Neuronal stem cell (in vitro differentiated cells): Measurements from ENCODE around the gene EWSR1.

ENCODE experiments used
- DNase-seq: peaks from one replicate; pipeline ENCODE4 v3.0.0-alpha.2; 2013; ENCODE audit warnings: low spot score
- H2AFZ ChIP-seq: one replicate; pipeline ENCODE4 v1.6.1; 2013; ENCODE audit warnings: mild to moderate bottlenecking, low read length, inconsistent platforms
- H2AK5ac ChIP-seq: 2 replicates; pipeline ENCODE4 v1.6.1; 2013; ENCODE audit warnings: low read depth, mild to moderate bottlenecking, inconsistent platforms, low read length, moderate library complexity, mixed read lengths
- H2BK120ac ChIP-seq: 2 replicates; pipeline ENCODE4 v1.6.1; 2013; ENCODE audit warnings: low read depth, mild to moderate bottlenecking, inconsistent platforms, low read length, moderate library complexity, mixed read lengths
- H2BK12ac ChIP-seq: one replicate; pipeline ENCODE4 v1.6.1; 2013; ENCODE audit warnings: low read length, inconsistent platforms
- H2BK15ac ChIP-seq: 2 replicates; pipeline ENCODE4 v1.6.1; 2013; ENCODE audit warnings: mild to moderate bottlenecking, low read length, inconsistent platforms, mixed read lengths
- H2BK5ac ChIP-seq: one replicate; pipeline ENCODE4 v1.6.1; 2013; ENCODE audit warnings: inconsistent platforms, mild to moderate bottlenecking, low read length, moderate library complexity
- H3K14ac ChIP-seq: one replicate; pipeline ENCODE4 v1.6.1; 2013; ENCODE audit warnings: low read length, inconsistent platforms
- H3K18ac ChIP-seq: 2 replicates; pipeline ENCODE4 v1.6.1; 2013; ENCODE audit warnings: low read length, inconsistent platforms
- H3K23ac ChIP-seq: 2 replicates; pipeline ENCODE4 v1.6.1; 2013; ENCODE audit warnings: low read depth, mild to moderate bottlenecking, mixed read lengths, low read length, inconsistent platforms; ENCODE audit not compliant: poor library complexity
- H3K27ac ChIP-seq: replicated peaks from 3 replicates; pipeline ENCODE4 v1.5.1; 2013; ENCODE audit warnings: low read length, inconsistent platforms
- H3K27me3 ChIP-seq, 3 experiments: 2 replicates each; pipeline ENCODE4 v1.6.1; 2013; ENCODE audit warnings: low read length in 3 of 3, mild to moderate bottlenecking in 2 of 3, inconsistent platforms in 1 of 3, low read depth in 1 of 3, mixed read lengths in 1 of 3, moderate library complexity in 1 of 3; ENCODE audit not compliant: control insufficient read depth in 3 of 3, insufficient read depth in 3 of 3
- H3K36me3 ChIP-seq, 2 donors: replicated peaks in 1 of 2; 2 replicates each; pipeline ENCODE4 v1.6.1; 2013; ENCODE audit warnings: low read length in 2 of 2; ENCODE audit not compliant: control insufficient read depth in 2 of 2, insufficient read depth in 2 of 2
- H3K4ac ChIP-seq: 2 replicates; pipeline ENCODE4 v1.6.1; 2013; ENCODE audit warnings: inconsistent platforms, mild to moderate bottlenecking, low read length, moderate library complexity
- H3K4me1 ChIP-seq, 2 donors: 1 replicate in 1 of 2; 2 replicates in 1 of 2; pipeline ENCODE4 v1.6.1; 2013; ENCODE audit warnings: low read length in 2 of 2, low read depth in 1 of 2; ENCODE audit not compliant: control insufficient read depth in 2 of 2, insufficient read depth in 1 of 2
- H3K4me2 ChIP-seq: one replicate; pipeline ENCODE4 v1.6.1; 2013; ENCODE audit warnings: mild to moderate bottlenecking, low read length, inconsistent platforms; ENCODE audit not compliant: insufficient read depth, poor library complexity, severe bottlenecking
- H3K4me3 ChIP-seq, 2 donors: 2 replicates each; pipeline ENCODE4 v1.5.1; 2013; ENCODE audit warnings: low read length in 2 of 2, mild to moderate bottlenecking in 2 of 2, inconsistent platforms in 1 of 2, moderate library complexity in 1 of 2
- H3K79me1 ChIP-seq: one replicate; pipeline ENCODE4 v1.6.1; 2013; ENCODE audit warnings: low read depth, mild to moderate bottlenecking, inconsistent platforms, low read length, moderate library complexity
- H3K9ac ChIP-seq: one replicate; pipeline ENCODE4 v1.6.1; 2013; ENCODE audit warnings: mild to moderate bottlenecking, low read depth, low read length, inconsistent platforms; ENCODE audit not compliant: poor library complexity
- H3K9me3 ChIP-seq, 2 donors: replicated peaks in 1 of 2; 2 replicates each; pipeline versions ENCODE3 to v1.6.1; 2013; ENCODE audit warnings: low read length in 2 of 2, mild to moderate bottlenecking in 2 of 2, inconsistent platforms in 1 of 2, low read depth in 1 of 2, mixed read lengths in 1 of 2, moderate library complexity in 1 of 2; ENCODE audit not compliant: control insufficient read depth in 2 of 2, insufficient read depth in 1 of 2
- H4K8ac ChIP-seq: one replicate; pipeline ENCODE4 v1.6.1; 2013; ENCODE audit warnings: low read depth, mild to moderate bottlenecking, inconsistent platforms, low read length, moderate library complexity
- H4K91ac ChIP-seq: one replicate; pipeline ENCODE4 v1.6.1; 2013; ENCODE audit warnings: low read length, low read depth, mild to moderate bottlenecking, inconsistent platforms; ENCODE audit not compliant: poor library complexity
- whole genome bisulfite sequencing, 2 donors: extraction: QIAGEN DNeasy Blood & Tissue Kit; methylation state at CpG; one replicate each; pipeline ENCODE4 v1.1.7; 2013; ENCODE audit warnings: missing lambda C conversion rate in 2 of 2, mixed read lengths in 1 of 2; ENCODE audit not compliant: insufficient read length in 2 of 2, insufficient replicate concordance in 1 of 2; ENCODE audit errors: extremely low coverage in 2 of 2; 5-methylcytosine and 5-hydroxymethylcytosine counted together

EWSR1 gene

DNA sequence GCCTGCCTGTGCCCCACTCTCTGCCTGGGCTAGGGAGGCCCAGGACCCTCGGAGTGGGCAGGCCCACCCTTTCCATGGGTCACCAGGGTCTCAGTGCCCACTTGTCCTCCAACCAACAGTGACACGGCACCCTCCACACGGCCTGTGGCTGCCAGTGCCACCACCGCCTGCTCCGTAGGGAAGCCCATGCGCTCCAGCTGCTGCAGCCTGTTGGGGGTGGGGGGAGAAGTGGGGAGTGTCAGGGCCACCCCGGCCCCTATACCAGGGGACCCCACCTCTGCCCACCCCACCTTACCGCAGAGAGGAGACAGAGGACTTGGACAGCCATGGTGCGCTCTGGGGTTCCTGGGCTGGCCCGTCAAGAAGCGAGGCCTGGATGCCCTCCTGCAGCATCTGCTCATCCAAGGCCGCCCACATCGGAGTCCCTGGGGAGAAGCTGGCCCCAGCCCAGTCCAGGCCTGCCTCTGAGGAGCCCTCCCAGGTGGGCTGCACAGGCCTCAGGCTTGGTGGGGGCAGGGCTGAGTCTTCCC lies 8.0 kb upstream of the EWSR1 start:
- peak overlapping the region; percentile 44 for H3K18ac ChIP-seq
- peak overlapping the region; percentile 41 for H2BK120ac ChIP-seq
- no peak overlapping the region for H2AK5ac ChIP-seq
- no peaks in the 10 kb centered on the region for H3K27me3 ChIP-seq
- H2BK15ac ChIP-seq: no peak overlapping the region
- no peak overlapping the region for H2BK12ac ChIP-seq
- no CpG with 5 or more reads among the region's 13 CpGs for WGBS, 2 donors
- H2AFZ ChIP-seq: no peak overlapping the region
- H3K27ac ChIP-seq: no peak overlapping the region
- H3K23ac ChIP-seq: peak overlapping the region; percentile 80
- no peak overlapping the region for H4K8ac ChIP-seq
- peak overlapping the region in 1 of 2 donors; percentile 14 for H3K4me3 ChIP-seq
- H3K36me3 ChIP-seq: peaks cover 27 to 59% of the 10 kb centered on the region in 2 donors
- H3K9me3 ChIP-seq: no peaks in the 10 kb centered on the region
- peak overlapping the region; percentile 53 for H2BK5ac ChIP-seq
- peak overlapping the region; percentile 30 for H4K91ac ChIP-seq
- H3K14ac ChIP-seq: no peak overlapping the region
- H3K4ac ChIP-seq: no peak overlapping the region
- no peak overlapping the region for H3K4me2 ChIP-seq
- peaks cover 0 to 2% of the 10 kb centered on the region in 2 donors for H3K4me1 ChIP-seq
- peak overlapping the region; percentile 60 for H3K9ac ChIP-seq
- DNase-seq: no peak
- peaks cover 3% of the 10 kb centered on the region for H3K79me1 ChIP-seq

DNA sequence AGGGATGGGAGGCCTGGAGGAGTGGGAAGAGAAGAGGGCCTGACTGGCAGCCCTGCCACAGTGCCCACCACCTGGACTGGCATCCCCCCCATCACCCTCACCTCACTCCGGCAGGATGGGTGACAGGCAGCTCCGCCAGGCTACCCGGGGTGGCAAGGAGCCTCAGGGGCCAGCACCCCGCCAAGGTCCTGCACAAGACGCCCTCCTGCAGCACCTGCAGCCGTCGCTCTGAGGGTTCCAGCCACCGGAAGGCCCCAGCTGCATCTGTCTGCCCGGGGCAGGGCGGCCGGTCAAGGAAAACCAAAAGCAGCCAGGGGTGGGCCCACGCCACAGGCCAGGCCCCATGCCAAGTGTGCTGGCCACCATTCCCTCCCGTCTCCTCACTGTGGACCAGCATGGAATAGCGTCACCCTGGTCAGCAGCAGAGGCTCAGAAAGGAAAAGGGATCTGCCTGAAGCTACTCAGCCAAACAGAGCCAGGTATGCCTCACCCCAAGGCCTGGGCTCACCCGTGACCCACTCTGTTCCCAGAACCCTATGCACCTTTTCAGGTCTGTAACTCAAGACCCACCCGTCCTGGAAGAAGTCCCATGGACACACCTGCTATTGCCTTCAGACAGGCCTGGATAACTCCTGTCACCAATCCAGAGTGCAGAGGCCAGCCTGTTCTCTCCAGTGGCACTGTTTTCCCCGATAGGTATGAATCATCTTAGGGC lies 7.3 kb upstream of the EWSR1 start:
- Histone ChIP-seq H3K18ac (peak overlapping the region; percentile 27), H3K9me3 (no peaks in the 10 kb centered on the region), H3K4me1 (peaks cover 0 to 2% of the 10 kb centered on the region in 2 donors), H3K4ac (no peak overlapping the region), H3K4me3 (no peak overlapping the region), H3K27ac (no peak overlapping the region), H2BK5ac (peak overlapping the region; percentile 53), H2AK5ac (no peak overlapping the region), H3K4me2 (no peak overlapping the region), H3K9ac (peak overlapping the region; percentile 70), H3K36me3 (peaks cover 32 to 63% of the 10 kb centered on the region in 2 donors), H2BK120ac (peak overlapping the region; percentile 41), H3K14ac (no peak overlapping the region), H3K23ac (peak overlapping the region; percentile 95), H3K27me3 (no peaks in the 10 kb centered on the region), H2BK12ac (no peak overlapping the region), H3K79me1 (peaks cover 3% of the 10 kb centered on the region), H4K8ac (no peak overlapping the region), H4K91ac (no peak overlapping the region), H2AFZ (no peak overlapping the region), H2BK15ac (no peak overlapping the region)
- no peak for DNase-seq
- no CpG with 5 or more reads among the region's 17 CpGs for WGBS, 2 donors

DNA sequence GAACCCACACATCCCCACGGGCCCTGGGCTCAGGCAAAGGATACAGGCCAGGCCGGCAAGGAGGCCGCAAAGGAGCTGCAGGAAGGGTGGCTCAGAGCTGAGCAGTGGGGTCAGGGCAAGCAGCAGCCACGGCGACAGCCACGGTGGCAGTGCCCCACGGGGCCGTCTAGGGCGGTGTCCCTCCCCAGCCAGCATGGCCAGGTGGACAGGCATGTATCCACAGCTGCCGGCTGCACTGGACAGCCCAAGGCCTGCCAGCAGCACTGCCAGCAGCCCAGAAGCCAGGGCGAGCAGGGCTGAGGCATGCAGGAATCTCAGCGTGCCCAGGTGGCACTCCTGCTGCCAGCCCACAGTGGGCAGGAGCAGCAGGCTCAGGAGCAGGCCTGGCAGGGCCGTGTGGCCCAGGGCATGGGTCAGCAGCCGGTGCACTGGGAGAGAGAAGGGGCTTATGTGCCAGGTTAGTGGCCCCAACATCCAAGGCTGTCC lies 4.2 kb upstream of the EWSR1 start:
- H2BK15ac ChIP-seq: no peak overlapping the region
- no peak overlapping the region for H2AFZ ChIP-seq
- no peaks in the 10 kb centered on the region for H3K27me3 ChIP-seq
- no peak overlapping the region for H3K4me2 ChIP-seq
- H3K79me1 ChIP-seq: peaks cover 20% of the 10 kb centered on the region
- H4K91ac ChIP-seq: no peak overlapping the region
- no peak overlapping the region for H3K14ac ChIP-seq
- no peak overlapping the region for H2BK120ac ChIP-seq
- no peak for DNase-seq
- no peak overlapping the region for H3K4ac ChIP-seq
- H3K9me3 ChIP-seq: no peaks in the 10 kb centered on the region
- no CpG with 5 or more reads among the region's 14 CpGs for WGBS, 2 donors
- H3K18ac ChIP-seq: peak overlapping the region; percentile 9
- no peak overlapping the region for H2BK12ac ChIP-seq
- peak overlapping the region; percentile 74 for H4K8ac ChIP-seq
- no peak overlapping the region for H2BK5ac ChIP-seq
- H2AK5ac ChIP-seq: no peak overlapping the region
- H3K23ac ChIP-seq: peak overlapping the region; percentile 81
- H3K9ac ChIP-seq: peak overlapping the region; percentile 51
- no peak overlapping the region for H3K27ac ChIP-seq
- peaks cover 8 to 11% of the 10 kb centered on the region in 2 donors for H3K4me1 ChIP-seq
- peaks cover 34 to 56% of the 10 kb centered on the region in 2 donors for H3K36me3 ChIP-seq
- H3K4me3 ChIP-seq: peak overlapping the region in 1 of 2 donors; percentile 25

GRCh38 chr22:29265305-29265704 lies 2.8 kb upstream of the EWSR1 start:
- Histone ChIP-seq H3K27ac (no peak overlapping the region), H2AFZ (no peak overlapping the region), H3K4me2 (no peak overlapping the region), H3K36me3 (peaks cover 24 to 55% of the 10 kb centered on the region in 2 donors), H2BK5ac (no peak overlapping the region), H3K9ac (no peak overlapping the region), H2BK12ac (no peak overlapping the region), H3K14ac (no peak overlapping the region), H3K9me3 (no peaks in the 10 kb centered on the region), H2BK15ac (no peak overlapping the region), H4K91ac (no peak overlapping the region), H2AK5ac (no peak overlapping the region), H3K23ac (no peak overlapping the region), H3K4ac (no peak overlapping the region), H2BK120ac (no peak overlapping the region), H3K79me1 (peaks cover 20% of the 10 kb centered on the region), H3K4me3 (no peak overlapping the region), H3K27me3 (no peaks in the 10 kb centered on the region), H3K4me1 (peaks cover 11 to 25% of the 10 kb centered on the region in 2 donors), H4K8ac (no peak overlapping the region), H3K18ac (peak overlapping the region; percentile 16)
- no peak for DNase-seq
- WGBS, 2 donors: no CpG with 5 or more reads among the region's 7 CpGs
